ENCODE data around the gene VEGFA.

VEGFA gene

GRCh38 chr6:43788301-43788700 is 18.3 kb downstream of the VEGFA start:
- no peak for DNase-seq

GRCh38 chr6:43789447-43789846 is 19.4 kb downstream of the VEGFA start:
- no peak for DNase-seq

- DNase-seq: no peak
These were observed 20.0 kb downstream of the VEGFA start for GRCh38 chr6:43790031-43790430.

GRCh38 chr6:43791745-43792422 is 21.9 kb downstream of the VEGFA start:
- DNase-seq: no peak

- DNase-seq: no peak
These were observed 23.3 kb downstream of the VEGFA start for GRCh38 chr6:43793154-43793874.

GRCh38 chr6:43793875-43794242 is 23.8 kb downstream of the VEGFA start:
- DNase-seq: no peak

GRCh38 chr6:43795421-43795820 is 25.4 kb downstream of the VEGFA start:
- no peak for DNase-seq

GRCh38 chr6:43796168-43796567 is 26.2 kb downstream of the VEGFA start:
- no peak for DNase-seq

- no peak for DNase-seq
These were observed 27.2 kb downstream of the VEGFA start for GRCh38 chr6:43796903-43797890.

GRCh38 chr6:43797919-43798318 is 27.9 kb downstream of the VEGFA start:
- DNase-seq: no peak

- no peak for DNase-seq
These were observed 28.9 kb downstream of the VEGFA start for GRCh38 chr6:43798688-43799444.

GRCh38 chr6:43799551-43800297 is 29.7 kb downstream of the VEGFA start:
- no peak for DNase-seq

- DNase-seq: no peak
These were observed 30.2 kb downstream of the VEGFA start for GRCh38 chr6:43800298-43800623.

- DNase-seq: no peak
These were observed 30.9 kb downstream of the VEGFA start for GRCh38 chr6:43800746-43801494.

- no peak for DNase-seq
These were observed 31.6 kb downstream of the VEGFA start for GRCh38 chr6:43801495-43802181.

- no peak for DNase-seq
These were observed 33.2 kb downstream of the VEGFA start for GRCh38 chr6:43803055-43803782.

GRCh38 chr6:43803783-43804549 is 34.0 kb downstream of the VEGFA start:
- DNase-seq: no peak

GRCh38 chr6:43804550-43805223 is 34.7 kb downstream of the VEGFA start:
- DNase-seq: no peak

- DNase-seq: no peak
These were observed 35.7 kb downstream of the VEGFA start for GRCh38 chr6:43805699-43806042.
